ENCODE measurements around the gene NUP37. TPM values are rescaled to one million over a fixed set of nuclear protein-coding genes. Genes with fewer than 3 reads are reported as not detected.
A peak's percentile ranks its signal among the peaks of the same experiment; 100 is the strongest.

NUP37 gene
- total and polyA plus RNA-seq, 2 of the 13 experiments (the other 11 are each of a cell fraction or from before 2014, with no cell fraction given): 50.6 to 80.1 TPM

DNA sequence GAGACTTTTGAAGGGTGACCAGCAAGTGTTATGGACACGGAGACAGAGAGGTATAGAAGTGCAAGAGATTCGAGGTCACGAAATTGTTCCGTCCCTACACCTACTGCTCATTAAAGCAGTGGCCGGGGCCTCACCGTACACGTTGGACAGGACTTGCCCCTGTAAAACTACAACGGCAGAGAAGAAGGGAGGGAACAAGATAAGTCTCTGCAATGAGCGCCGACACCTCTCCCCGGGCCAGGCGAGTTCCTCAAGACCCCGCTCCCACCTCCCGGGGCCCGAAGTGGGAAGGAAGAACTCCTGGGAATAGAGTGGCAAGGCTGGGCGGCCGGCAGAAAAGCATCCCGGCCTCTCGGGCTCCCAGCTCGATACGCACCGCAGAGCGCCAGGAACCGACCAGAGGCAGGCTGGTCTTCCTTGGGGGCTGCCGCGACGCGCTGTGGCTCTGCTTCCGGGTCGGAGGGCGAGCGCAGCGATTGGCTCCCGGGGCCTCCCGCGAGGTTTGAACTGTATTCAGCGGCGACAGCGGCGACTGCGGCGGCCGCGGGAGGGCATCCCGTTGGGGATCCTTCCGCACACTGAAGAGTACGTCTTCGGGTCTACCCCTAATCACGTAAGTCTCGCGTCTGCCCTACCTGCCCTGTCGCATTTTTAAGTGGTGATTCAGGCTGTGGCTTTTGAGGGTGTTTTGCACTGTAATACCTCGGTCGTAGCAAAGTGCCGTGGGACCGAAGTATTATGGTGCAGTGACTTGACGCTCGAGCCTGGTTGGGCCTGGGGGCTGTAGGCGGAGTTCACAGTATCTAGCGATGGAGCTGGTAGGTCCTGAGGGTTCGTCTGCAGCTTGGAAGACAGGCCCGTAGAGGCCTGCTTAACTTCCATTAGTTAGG is at the start of gene NUP37, which contains the start of gene PARPBP (continued):
- TF ChIP-seq, protein P1, sequence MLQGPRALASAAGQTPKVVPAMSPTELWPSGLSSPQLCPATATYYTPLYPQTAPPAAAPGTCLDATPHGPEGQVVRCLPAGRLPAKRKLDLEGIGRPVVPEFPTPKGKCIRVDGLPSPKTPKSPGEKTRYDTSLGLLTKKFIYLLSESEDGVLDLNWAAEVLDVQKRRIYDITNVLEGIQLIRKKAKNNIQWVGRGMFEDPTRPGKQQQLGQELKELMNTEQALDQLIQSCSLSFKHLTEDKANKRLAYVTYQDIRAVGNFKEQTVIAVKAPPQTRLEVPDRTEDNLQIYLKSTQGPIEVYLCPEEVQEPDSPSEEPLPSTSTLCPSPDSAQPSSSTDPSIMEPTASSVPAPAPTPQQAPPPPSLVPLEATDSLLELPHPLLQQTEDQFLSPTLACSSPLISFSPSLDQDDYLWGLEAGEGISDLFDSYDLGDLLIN (CRISPR knock-in tag; IDR thresholded peaks at IDR 0.05; ENCODE audit: borderline replicate concordance): no peak
- TF ChIP-seq, protein P2, sequence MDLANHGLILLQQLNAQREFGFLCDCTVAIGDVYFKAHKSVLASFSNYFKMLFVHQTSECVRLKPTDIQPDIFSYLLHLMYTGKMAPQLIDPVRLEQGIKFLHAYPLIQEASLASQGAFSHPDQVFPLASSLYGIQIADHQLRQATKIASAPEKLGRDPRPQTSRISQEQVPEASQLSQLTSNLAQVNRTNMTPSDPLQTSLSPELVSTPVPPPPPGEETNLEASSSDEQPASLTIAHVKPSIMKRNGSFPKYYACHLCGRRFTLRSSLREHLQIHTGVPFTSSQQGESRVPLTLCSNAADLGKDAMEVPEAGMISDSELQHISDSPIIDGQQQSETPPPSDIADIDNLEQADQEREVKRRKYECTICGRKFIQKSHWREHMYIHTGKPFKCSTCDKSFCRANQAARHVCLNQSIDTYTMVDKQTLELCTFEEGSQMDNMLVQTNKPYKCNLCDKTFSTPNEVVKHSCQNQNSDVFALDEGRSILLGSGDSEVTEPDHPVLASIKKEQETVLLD (CRISPR knock-in tag; IDR thresholded peaks at IDR 0.05; ENCODE audit: low read depth): peak; percentile 77; the same call in 1 of the 2 replicates
- TF ChIP-seq, protein P3, sequence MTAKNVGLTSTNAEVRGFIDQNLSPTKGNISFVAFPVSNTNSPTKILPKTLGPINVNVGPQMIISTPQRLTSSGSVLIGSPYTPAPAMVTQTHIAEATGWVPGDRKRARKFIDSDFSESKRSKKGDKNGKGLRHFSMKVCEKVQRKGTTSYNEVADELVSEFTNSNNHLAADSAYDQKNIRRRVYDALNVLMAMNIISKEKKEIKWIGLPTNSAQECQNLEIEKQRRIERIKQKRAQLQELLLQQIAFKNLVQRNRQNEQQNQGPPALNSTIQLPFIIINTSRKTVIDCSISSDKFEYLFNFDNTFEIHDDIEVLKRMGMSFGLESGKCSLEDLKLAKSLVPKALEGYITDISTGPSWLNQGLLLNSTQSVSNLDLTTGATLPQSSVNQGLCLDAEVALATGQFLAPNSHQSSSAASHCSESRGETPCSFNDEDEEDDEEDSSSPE (CRISPR knock-in tag; IDR thresholded peaks at IDR 0.05): peak; percentile 99
- TF ChIP-seq IKZF1 (IDR thresholded peaks at IDR 0.05) (no peak), MZF1 (CRISPR knock-in tag; IDR thresholded peaks at IDR 0.05; ENCODE audit: borderline replicate concordance) (no peak), SP2 (CRISPR knock-in tag; IDR thresholded peaks at IDR 0.05) (peak; percentile 75), ZNF773 (CRISPR knock-in tag; IDR thresholded peaks at IDR 0.05; ENCODE audit: borderline replicate concordance) (0 out of 2 replicates have a peak, but pooled peaks have one; percentile 32), PHF5A (CRISPR knock-in tag; IDR thresholded peaks at IDR 0.05; ENCODE audit: low read depth, unreplicated experiment) (no peak), CBX5 (CRISPR knock-in tag; IDR thresholded peaks at IDR 0.05; ENCODE audit: borderline replicate concordance) (peak; percentile 45; the same call in 1 of the 2 replicates), ZNF383 (CRISPR knock-in tag; IDR thresholded peaks at IDR 0.05; ENCODE audit: borderline replicate concordance) (no peak), CREM (IDR thresholded peaks at IDR 0.05) (peak; percentile 65), CREM (CRISPR knock-in tag; IDR thresholded peaks at IDR 0.05) (no peak), ZNF547 (CRISPR knock-in tag; IDR thresholded peaks at IDR 0.05) (peak; percentile 58; the same call in 1 of the 2 replicates), CREB1 (IDR thresholded peaks at IDR 0.05) (peak; percentile 63), CREB1 (CRISPR knock-in tag; IDR thresholded peaks at IDR 0.05) (peak; percentile 72), FOXJ3 (CRISPR knock-in tag; IDR thresholded peaks at IDR 0.05; ENCODE audit: borderline replicate concordance) (peak; percentile 66; the same call in 1 of the 2 replicates), KDM5B (CRISPR knock-in tag; IDR thresholded peaks at IDR 0.05; ENCODE audit: borderline replicate concordance) (peak; percentile 91; the same call in 1 of the 2 replicates), SAFB2 (CRISPR knock-in tag; IDR thresholded peaks at IDR 0.05; ENCODE audit: borderline replicate concordance, low read depth) (peak; percentile 39; the same call in 1 of the 2 replicates)
- TF ChIP-seq, protein P4, sequence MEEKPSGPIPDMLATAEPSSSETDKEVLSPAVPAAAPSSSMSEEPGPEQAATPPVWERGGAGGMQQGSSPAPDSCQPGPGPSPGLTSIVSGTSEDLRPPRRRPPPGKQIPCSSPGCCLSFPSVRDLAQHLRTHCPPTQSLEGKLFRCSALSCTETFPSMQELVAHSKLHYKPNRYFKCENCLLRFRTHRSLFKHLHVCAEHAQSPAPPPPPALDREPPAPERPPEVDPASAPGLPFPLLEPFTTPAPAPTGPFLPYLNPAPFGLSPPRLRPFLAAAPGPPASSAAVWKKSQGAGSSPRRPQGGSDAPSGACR (CRISPR knock-in tag; IDR thresholded peaks at IDR 0.05): 0 out of 2 replicates have a peak, but pooled peaks have one; percentile 58
- TF ChIP-seq, protein P5, sequence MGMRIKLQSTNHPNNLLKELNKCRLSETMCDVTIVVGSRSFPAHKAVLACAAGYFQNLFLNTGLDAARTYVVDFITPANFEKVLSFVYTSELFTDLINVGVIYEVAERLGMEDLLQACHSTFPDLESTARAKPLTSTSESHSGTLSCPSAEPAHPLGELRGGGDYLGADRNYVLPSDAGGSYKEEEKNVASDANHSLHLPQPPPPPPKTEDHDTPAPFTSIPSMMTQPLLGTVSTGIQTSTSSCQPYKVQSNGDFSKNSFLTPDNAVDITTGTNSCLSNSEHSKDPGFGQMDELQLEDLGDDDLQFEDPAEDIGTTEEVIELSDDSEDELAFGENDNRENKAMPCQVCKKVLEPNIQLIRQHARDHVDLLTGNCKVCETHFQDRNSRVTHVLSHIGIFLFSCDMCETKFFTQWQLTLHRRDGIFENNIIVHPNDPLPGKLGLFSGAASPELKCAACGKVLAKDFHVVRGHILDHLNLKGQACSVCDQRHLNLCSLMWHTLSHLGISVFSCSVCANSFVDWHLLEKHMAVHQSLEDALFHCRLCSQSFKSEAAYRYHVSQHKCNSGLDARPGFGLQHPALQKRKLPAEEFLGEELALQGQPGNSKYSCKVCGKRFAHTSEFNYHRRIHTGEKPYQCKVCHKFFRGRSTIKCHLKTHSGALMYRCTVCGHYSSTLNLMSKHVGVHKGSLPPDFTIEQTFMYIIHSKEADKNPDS (CRISPR knock-in tag; IDR thresholded peaks at IDR 0.05): no peak
- TF ChIP-seq, protein P6, sequence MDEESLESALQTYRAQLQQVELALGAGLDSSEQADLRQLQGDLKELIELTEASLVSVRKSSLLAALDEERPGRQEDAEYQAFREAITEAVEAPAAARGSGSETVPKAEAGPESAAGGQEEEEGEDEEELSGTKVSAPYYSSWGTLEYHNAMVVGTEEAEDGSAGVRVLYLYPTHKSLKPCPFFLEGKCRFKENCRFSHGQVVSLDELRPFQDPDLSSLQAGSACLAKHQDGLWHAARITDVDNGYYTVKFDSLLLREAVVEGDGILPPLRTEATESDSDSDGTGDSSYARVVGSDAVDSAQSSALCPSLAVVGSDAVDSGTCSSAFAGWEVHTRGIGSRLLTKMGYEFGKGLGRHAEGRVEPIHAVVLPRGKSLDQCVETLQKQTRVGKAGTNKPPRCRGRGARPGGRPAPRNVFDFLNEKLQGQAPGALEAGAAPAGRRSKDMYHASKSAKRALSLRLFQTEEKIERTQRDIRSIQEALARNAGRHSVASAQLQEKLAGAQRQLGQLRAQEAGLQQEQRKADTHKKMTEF (CRISPR knock-in tag; IDR thresholded peaks at IDR 0.05): peak; percentile 92
